Activated CD4-positive, alpha-beta T cell treated with anti-CD3 and anti-CD28 coated beads for 36 hours (primary cell): ENCODE measurements around the gene GZMM. TPM values are rescaled to one million over a fixed set of nuclear protein-coding genes. Genes with fewer than 3 reads are reported as not detected.
"Not testable (repeated sequence)": the region's sequence is repeated elsewhere in the genome, so short reads cannot be mapped to it uniquely, and the experiment has no call there.

Experiments
- ATAC-seq: fragments of 200-7000 bp; cut with Tn5 transposase; one replicate; pipeline ENCODE4 v1.10.0; 2021; ENCODE audit warnings: mild to moderate bottlenecking, moderate library complexity
- CTCF ChIA-PET: fragments of 350-600 bp; sonication (Branson Sonifier 250); formaldehyde crosslinking; loops from one replicate; lab custom pipeline; 2021; ENCODE audit warnings: antibody characterized with exemption; lab: Charles Lee
- POLR2A ChIA-PET: fragments of 350-600 bp; sonication (Branson Sonifier 250); formaldehyde crosslinking; loops from one replicate; lab custom pipeline; 2021; ENCODE audit warnings: antibody characterized with exemption, inconsistent platforms; lab: Charles Lee
- DNase-seq: peaks from one replicate; pipeline ENCODE4 v3.0.0-alpha.2; 2020
- H3K27ac Mint-ChIP-seq: one replicate; pipeline ENCODE4 v1.8.0; 2021; ENCODE audit warnings: mixed read lengths
- H3K27me3 Mint-ChIP-seq: one replicate; pipeline ENCODE4 v1.8.0; 2021; ENCODE audit warnings: mixed read lengths
- H3K36me3 Mint-ChIP-seq: one replicate; pipeline ENCODE4 v1.8.0; 2021; ENCODE audit warnings: low read depth, mixed read lengths
- H3K4me1 Mint-ChIP-seq: one replicate; pipeline ENCODE4 v1.8.0; 2021; ENCODE audit warnings: mixed read lengths
- H3K4me3 Mint-ChIP-seq: one replicate; pipeline ENCODE4 v1.8.0; 2021; ENCODE audit warnings: mild to moderate bottlenecking, moderate library complexity, mixed read lengths
- H3K9me3 Mint-ChIP-seq: one replicate; pipeline ENCODE4 v1.8.0; 2021; ENCODE audit warnings: low read depth, mixed read lengths
- intact Hi-C, 2 experiments: fragments of 100-400 bp; cut with DNase I in 1 of 2; cut with micrococcal nuclease in 1 of 2; formaldehyde crosslinking; loops; one replicate each; pipeline versions ENCODE4 v1.14.2 to v1.15.1; 2022 to 2024; cut with DNase I, micrococcal nuclease
- total RNA-seq, 2 experiments: library from RNA; stranded (reverse); gene quantifications; one replicate each; pipeline ENCODE4 v1.2.3, GENCODE V29; 2021

Gene GZMM
- total RNA-seq, 2 experiments from 2014 or later = 22.5 to 25.3 TPM

GRCh38 chr19:581399-582111, 37.7 kb downstream of the GZMM start:
- peaks cover 5% of the 10 kb centered on the region for H3K4me1 Mint-ChIP-seq
- H3K36me3 Mint-ChIP-seq = peaks cover 3% of the 10 kb centered on the region
- ATAC-seq = no peak
- ChIA-PET CTCF (no interaction called here), POLR2A (no interaction called here)
- no peak overlapping the region for H3K4me3 Mint-ChIP-seq
- no peak for DNase-seq
- H3K9me3 Mint-ChIP-seq = no peaks in the 10 kb centered on the region
- H3K27ac Mint-ChIP-seq = no peak overlapping the region
- H3K27me3 Mint-ChIP-seq = peaks cover 4% of the 10 kb centered on the region
- intact Hi-C loops = loop anchor here (2.0 to 10.0 kb wide), 2 partner anchors 75 to 153 kb away; no protein-coding TSS in a partner anchor

DNA sequence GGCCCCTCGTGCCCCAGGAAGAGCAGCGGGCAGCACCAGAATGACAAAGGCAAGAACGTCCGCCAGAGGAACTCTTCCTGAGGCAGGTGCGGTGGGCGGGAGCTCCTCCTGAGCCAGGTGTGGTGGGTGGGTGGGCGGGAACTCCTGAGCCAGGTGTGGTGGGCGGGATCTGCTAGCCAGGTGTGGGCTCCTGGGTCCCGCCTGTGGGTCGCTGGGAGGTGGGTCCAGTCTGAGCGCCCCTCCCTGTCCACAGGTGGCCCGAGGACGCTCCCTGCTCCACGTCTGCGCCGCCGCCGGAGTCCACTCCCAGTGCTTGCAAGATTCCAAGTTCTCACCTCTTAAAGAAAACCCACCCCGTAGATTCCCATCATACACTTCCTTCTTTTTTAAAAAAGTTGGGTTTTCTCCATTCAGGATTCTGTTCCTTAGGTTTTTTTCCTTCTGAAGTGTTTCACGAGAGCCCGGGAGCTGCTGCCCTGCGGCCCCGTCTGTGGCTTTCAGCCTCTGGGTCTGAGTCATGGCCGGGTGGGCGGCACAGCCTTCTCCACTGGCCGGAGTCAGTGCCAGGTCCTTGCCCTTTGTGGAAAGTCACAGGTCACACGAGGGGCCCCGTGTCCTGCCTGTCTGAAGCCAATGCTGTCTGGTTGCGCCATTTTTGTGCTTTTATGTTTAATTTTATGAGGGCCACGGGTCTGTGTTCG, 38.8 kb downstream of the GZMM start:
- intact Hi-C loops = loop anchor here (2.0 to 10.0 kb wide), 2 partner anchors 74 to 152 kb away; no protein-coding TSS in a partner anchor
- POLR2A ChIA-PET = no interaction called here
- DNase-seq (no peak), ATAC-seq (no peak)
- H3K27me3 Mint-ChIP-seq = peaks cover 4% of the 10 kb centered on the region
- no peaks in the 10 kb centered on the region for H3K9me3 Mint-ChIP-seq
- peaks cover 2% of the 10 kb centered on the region for H3K4me1 Mint-ChIP-seq
- no peak overlapping the region for H3K27ac Mint-ChIP-seq
- CTCF ChIA-PET = interaction anchor here (0.6 kb wide), 1 partner anchor 15 kb away, joined by 3 read pairs; no protein-coding TSS in a partner anchor
- peaks cover 3% of the 10 kb centered on the region for H3K36me3 Mint-ChIP-seq
- H3K4me3 Mint-ChIP-seq = no peak overlapping the region

DNA sequence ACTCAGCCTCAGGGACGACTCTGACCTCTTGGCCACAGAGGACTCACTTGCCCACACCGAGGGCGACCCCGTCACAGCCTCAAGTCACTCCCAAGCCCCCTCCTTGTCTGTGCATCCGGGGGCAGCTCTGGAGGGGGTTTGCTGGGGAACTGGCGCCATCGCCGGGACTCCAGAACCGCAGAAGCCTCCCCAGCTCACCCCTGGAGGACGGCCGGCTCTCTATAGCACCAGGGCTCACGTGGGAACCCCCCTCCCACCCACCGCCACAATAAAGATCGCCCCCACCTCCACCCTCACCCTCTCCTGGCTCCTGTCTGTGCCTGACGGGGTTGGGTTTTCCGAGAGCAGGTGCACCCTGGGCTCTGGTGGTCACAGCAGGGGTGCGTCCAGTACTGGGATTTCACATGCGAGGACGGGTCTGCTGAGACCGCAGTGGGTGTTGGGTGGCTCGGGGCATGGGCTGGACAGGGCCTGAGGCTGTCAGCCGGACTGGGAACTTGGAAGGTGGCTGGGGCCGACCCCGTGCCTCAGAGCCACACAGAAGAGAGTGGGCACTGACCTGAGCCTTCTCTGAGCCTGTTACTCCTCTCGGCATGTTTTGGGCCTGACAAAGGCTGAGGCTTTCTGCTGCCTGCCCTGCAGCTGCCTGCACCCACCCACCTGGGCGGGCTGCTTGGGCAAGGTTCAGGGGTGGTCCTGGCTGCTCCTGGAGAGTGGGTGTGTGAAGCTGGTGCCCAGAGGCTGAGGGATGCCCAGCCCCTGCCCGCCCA, 39.5 kb downstream of the GZMM start:
- H3K4me3 Mint-ChIP-seq = no peak overlapping the region
- peaks cover 2% of the 10 kb centered on the region for H3K4me1 Mint-ChIP-seq
- CTCF ChIA-PET = interaction anchor here (0.6 to 1.2 kb wide), 3 partner anchors 9 to 320 kb away, joined by 3 to 8 read pairs (median 4); no protein-coding TSS in a partner anchor
- ATAC-seq = no peak
- no peak overlapping the region for H3K27ac Mint-ChIP-seq
- H3K9me3 Mint-ChIP-seq = no peaks in the 10 kb centered on the region
- intact Hi-C loops = loop anchor here (2.0 to 10.0 kb wide), 2 partner anchors 73 to 151 kb away; no protein-coding TSS in a partner anchor
- POLR2A ChIA-PET = no interaction called here
- DNase-seq = no peak
- H3K36me3 Mint-ChIP-seq = peaks cover 3% of the 10 kb centered on the region
- H3K27me3 Mint-ChIP-seq = peaks cover 8% of the 10 kb centered on the region

GRCh38 chr19:583968-584239, 40.1 kb downstream of the GZMM start:
- H3K4me1 Mint-ChIP-seq = peaks cover 2% of the 10 kb centered on the region
- no peak overlapping the region for H3K27ac Mint-ChIP-seq
- H3K36me3 Mint-ChIP-seq = peaks cover 3% of the 10 kb centered on the region
- ChIA-PET POLR2A (no interaction called here), CTCF (interaction anchor here (0.6 to 1.7 kb wide), 5 partner anchors 9 to 742 kb away, joined by 3 to 9 read pairs (median 4); no protein-coding TSS in a partner anchor)
- H3K9me3 Mint-ChIP-seq = no peaks in the 10 kb centered on the region
- no peak overlapping the region for H3K4me3 Mint-ChIP-seq
- ATAC-seq (no peak), DNase-seq (no peak)
- H3K27me3 Mint-ChIP-seq = peaks cover 11% of the 10 kb centered on the region
- intact Hi-C loops = loop anchor here (1.0 to 10.0 kb wide), 3 partner anchors 73 to 151 kb away; no protein-coding TSS in a partner anchor

DNA sequence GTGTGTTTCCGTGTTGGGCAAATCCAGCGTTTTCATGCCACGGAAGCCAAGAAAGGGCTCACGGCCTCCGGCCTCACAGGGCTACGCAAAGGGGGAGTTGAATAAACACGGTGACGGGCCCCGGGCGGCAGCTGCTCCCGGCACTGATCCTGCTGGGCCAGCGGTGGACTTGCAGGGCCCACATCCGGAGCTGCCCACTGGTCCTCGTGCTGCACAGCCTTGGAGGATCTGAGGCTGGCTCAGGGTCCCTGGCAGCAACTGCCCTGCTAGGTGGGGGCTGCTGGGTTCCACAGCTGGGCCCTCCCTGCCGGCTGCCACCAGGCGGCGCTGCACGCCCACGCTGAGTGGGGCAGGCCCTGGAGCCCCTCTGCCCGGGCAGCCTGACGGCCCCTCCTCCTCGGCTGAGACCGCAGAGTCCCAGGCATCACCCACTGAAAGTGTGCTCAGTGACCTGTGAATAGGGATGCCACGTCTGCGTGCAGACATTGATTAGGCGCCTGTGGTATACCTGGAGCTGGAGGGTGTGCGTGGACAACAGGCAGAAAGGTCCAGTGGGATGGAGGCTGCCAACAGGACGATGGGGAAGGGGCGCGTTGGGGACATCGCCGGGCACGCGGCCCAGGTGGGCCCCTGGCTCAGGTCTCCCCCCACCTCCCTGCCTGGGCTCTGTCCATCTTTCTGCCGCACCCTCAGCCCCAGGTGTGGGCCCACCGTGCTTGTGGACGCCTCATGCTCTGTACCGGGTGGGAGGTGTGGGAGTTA, 40.6 kb downstream of the GZMM start:
- POLR2A ChIA-PET = no interaction called here
- Mint-ChIP-seq H3K36me3 (peaks cover 3% of the 10 kb centered on the region), H3K27me3 (peaks cover 13% of the 10 kb centered on the region), H3K4me3 (no peak overlapping the region), H3K4me1 (peaks cover 2% of the 10 kb centered on the region), H3K27ac (no peak overlapping the region), H3K9me3 (no peaks in the 10 kb centered on the region)
- CTCF ChIA-PET = interaction anchor here (0.5 to 1.7 kb wide), 5 partner anchors 10 to 742 kb away, joined by 3 to 9 read pairs (median 3); no protein-coding TSS in a partner anchor
- DNase-seq = peak; percentile 79
- peak; percentile 60 for ATAC-seq
- intact Hi-C loops = loop anchor here (1.0 to 10.0 kb wide), 3 partner anchors 43 to 150 kb away; no protein-coding TSS in a partner anchor

GRCh38 chr19:585146-585545, 41.3 kb downstream of the GZMM start:
- intact Hi-C loops = loop anchor here in 1 of 2 experiments (5.0 to 10.0 kb wide), 2 partner anchors 42 to 150 kb away; no protein-coding TSS in a partner anchor
- H3K27ac Mint-ChIP-seq = not testable (repeated sequence)

DNA sequence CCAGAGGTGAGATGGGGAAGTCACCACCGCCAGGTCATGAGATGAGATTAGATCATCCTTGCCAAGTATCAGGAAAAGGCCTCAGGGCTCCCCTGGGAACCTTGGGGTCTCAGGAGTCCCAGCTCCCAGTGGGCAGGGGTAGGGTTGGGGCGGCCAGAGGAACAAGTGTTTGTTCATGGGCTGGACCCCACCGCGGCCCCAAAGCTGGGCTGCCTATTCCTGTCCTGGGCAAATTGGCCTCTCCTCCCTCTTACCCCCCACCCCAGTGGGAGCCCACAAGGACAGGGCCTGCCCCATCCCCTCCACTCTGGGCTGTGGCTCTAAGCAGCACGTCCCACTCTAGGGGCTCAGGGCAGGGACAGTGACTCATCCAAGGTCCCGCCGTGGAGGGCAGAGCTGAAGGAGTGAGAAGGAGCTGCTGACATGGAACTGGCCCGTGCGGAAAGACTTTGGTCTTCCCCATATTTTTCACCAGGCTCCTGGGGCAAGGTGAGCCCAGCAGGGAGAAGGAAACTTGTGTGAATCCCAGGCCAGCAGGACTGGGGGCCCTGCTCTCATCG, 41.8 kb downstream of the GZMM start:
- Mint-ChIP-seq H3K9me3 (no peaks in the 10 kb centered on the region), H3K27me3 (peaks cover 13% of the 10 kb centered on the region), H3K4me1 (peaks cover 2% of the 10 kb centered on the region), H3K36me3 (peaks cover 3% of the 10 kb centered on the region), H3K4me3 (no peak overlapping the region), H3K27ac (no peak overlapping the region)
- intact Hi-C loops = loop anchor here in 1 of 2 experiments (5.0 to 10.0 kb wide), 2 partner anchors 42 to 149 kb away; no protein-coding TSS in a partner anchor
- ATAC-seq = no peak
- DNase-seq = no peak
- POLR2A ChIA-PET = no interaction called here
- CTCF ChIA-PET = interaction anchor here (0.9 to 1.7 kb wide), 3 partner anchors 35 to 148 kb away, joined by 3 to 9 read pairs (median 3); no protein-coding TSS in a partner anchor

More at GRCh38 chr19:585146-585545, 41.3 kb downstream of the GZMM start:
- CTCF ChIA-PET = interaction anchor here (0.5 to 1.7 kb wide), 2 partner anchors 61 to 149 kb away, joined by 3 to 9 read pairs; no protein-coding TSS in a partner anchor
- H3K4me1 Mint-ChIP-seq, POLR2A ChIA-PET, H3K36me3 Mint-ChIP-seq, DNase-seq, H3K9me3 Mint-ChIP-seq, ATAC-seq, H3K4me3 Mint-ChIP-seq: not testable (repeated sequence)
- H3K27me3 Mint-ChIP-seq = peaks cover 13% of the 10 kb centered on the region

GRCh38 chr19:588093-588740, 44.4 kb downstream of the GZMM start:
- Mint-ChIP-seq H3K36me3 (no peaks in the 10 kb centered on the region), H3K9me3 (no peaks in the 10 kb centered on the region), H3K27me3 (peaks cover 19% of the 10 kb centered on the region), H3K4me3 (no peak overlapping the region), H3K27ac (no peak overlapping the region), H3K4me1 (peaks cover 3% of the 10 kb centered on the region)
- intact Hi-C loops = loop anchor here (2.0 to 10.0 kb wide), 3 partner anchors 39 to 147 kb away; partner anchors contain the start of gene POLRMT (in 1 of the 2)
- DNase-seq = peak; percentile 87
- ChIA-PET POLR2A (interaction anchor here (0.6 kb wide), 1 partner anchor 15 kb away, joined by 3 read pairs; no protein-coding TSS in a partner anchor), CTCF (interaction anchor here (0.6 to 0.7 kb wide), 2 partner anchors 115 to 152 kb away, joined by 3 read pairs; no protein-coding TSS in a partner anchor)
- peak; percentile 77 for ATAC-seq

DNA sequence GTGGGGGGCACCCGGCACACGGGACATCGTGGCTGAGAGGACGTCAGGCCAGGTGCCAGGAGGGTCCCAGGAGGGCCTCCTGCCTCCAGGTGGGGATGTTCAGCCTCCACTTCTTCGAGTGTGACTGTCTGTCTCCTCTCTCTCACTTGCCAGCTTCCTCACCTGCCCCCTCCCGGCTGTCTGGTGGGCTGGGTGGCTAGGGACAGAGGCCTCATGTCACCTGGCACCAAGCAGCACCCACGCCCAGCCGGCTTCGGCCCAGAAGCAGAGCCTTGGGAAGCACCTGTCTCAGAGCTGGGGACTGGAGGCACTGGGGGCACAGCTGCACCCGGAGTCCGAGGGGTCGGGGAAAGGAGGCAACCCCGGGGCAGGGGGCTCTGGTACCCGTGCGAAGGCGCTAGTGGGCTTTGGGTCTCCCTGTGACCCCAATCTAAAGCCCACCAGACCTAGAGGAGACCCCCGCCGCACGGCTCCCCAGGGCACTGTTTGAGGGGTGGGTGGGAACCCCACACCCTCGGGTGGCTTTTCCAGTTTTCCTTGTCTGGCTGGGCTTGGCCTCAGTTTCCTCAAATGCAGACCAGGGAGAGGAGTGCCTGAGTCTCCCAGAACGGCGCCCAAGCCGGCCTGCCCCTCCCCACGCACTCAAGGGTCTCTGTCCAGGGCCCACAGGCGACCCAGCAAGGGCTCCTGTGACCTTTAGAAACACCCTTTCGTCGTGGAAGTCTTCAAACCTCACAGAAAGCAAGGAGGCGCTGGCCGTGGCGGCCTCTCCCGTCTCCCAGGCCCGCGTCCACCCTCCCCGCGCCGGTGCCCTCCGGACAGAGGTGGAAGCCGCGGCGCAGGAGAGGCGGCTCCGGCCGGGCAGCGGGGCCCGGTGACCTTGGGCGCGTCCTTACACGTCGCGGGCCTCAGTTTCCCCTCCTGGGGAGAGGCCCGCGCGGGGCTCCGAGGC, 45.2 kb downstream of the GZMM start:
- Mint-ChIP-seq H3K36me3 (no peaks in the 10 kb centered on the region), H3K4me1 (peaks cover 3% of the 10 kb centered on the region), H3K4me3 (no peak overlapping the region), H3K27ac (no peak overlapping the region), H3K27me3 (peaks cover 19% of the 10 kb centered on the region), H3K9me3 (no peaks in the 10 kb centered on the region)
- ChIA-PET POLR2A (interaction anchor here (0.6 kb wide), 1 partner anchor 16 kb away, joined by 3 read pairs; no protein-coding TSS in a partner anchor), CTCF (interaction anchor here (0.6 to 0.7 kb wide), 2 partner anchors 114 to 1597 kb away, joined by 3 read pairs; no protein-coding TSS in a partner anchor)
- intact Hi-C loops = loop anchor here (2.0 to 10.0 kb wide), 3 partner anchors 38 to 146 kb away; partner anchors contain the start of gene POLRMT (in 1 of the 2)
- ATAC-seq (no peak), DNase-seq (peak; percentile 35)
